ENCODE results near the gene LDB1.

The LDB1 gene

GRCh38 chr10:102120142-102120990 lies at the start of gene LDB1:
LDB1 (minus strand) TSS chr10:102120368; CDS start chr10:102120110, 258 bp downstream.
- peak; percentile 87 to 89 for DNase-seq
- TF ChIP-seq GATA1 (IDR thresholded peaks at IDR 0.05; ENCODE audit: low read depth, low read length) (no peak), POLR2A (IDR thresholded peaks at IDR 0.05; ENCODE audit: low read length) (peak; percentile 75)

- DNase-seq: no peak
- TF ChIP-seq POLR2A (IDR thresholded peaks at IDR 0.05; ENCODE audit: low read length) (no peak), GATA1 (IDR thresholded peaks at IDR 0.05; ENCODE audit: low read depth, low read length) (no peak)
Observed at GRCh38 chr10:102167861-102168260, 47.7 kb upstream of the LDB1 start.

- TF ChIP-seq GATA1 (IDR thresholded peaks at IDR 0.05; ENCODE audit: low read depth, low read length) (no peak), POLR2A (IDR thresholded peaks at IDR 0.05; ENCODE audit: low read length) (no peak)
- DNase-seq: peak in 1 of 2 experiments; percentile 10
Observed at GRCh38 chr10:102163342-102163989, 43.3 kb upstream of the LDB1 start.

- no peak for TF ChIP-seq POLR2A (IDR thresholded peaks at IDR 0.05; ENCODE audit: low read length)
- TF ChIP-seq GATA1 (IDR thresholded peaks at IDR 0.05; ENCODE audit: low read depth, low read length): no peak
- DNase-seq: no peak
Observed at GRCh38 chr10:102159831-102160230, 39.7 kb upstream of the LDB1 start.

- TF ChIP-seq GATA1 (IDR thresholded peaks at IDR 0.05; ENCODE audit: low read depth, low read length) (no peak), POLR2A (IDR thresholded peaks at IDR 0.05; ENCODE audit: low read length) (no peak)
Observed at GRCh38 chr10:102159051-102159597, 39.0 kb upstream of the LDB1 start.

GRCh38 chr10:102157224-102157623 lies 37.1 kb upstream of the LDB1 start:
- no peak for TF ChIP-seq GATA1 (IDR thresholded peaks at IDR 0.05; ENCODE audit: low read depth, low read length)
- no peak for TF ChIP-seq POLR2A (IDR thresholded peaks at IDR 0.05; ENCODE audit: low read length)

More at GRCh38 chr10:102159051-102159597, 39.0 kb upstream of the LDB1 start:
- no peak for DNase-seq

GRCh38 chr10:102154466-102155116 lies 34.4 kb upstream of the LDB1 start:
- DNase-seq: no peak
- TF ChIP-seq POLR2A (IDR thresholded peaks at IDR 0.05; ENCODE audit: low read length) (no peak), GATA1 (IDR thresholded peaks at IDR 0.05; ENCODE audit: low read depth, low read length) (no peak)

More at GRCh38 chr10:102157224-102157623, 37.1 kb upstream of the LDB1 start:
- DNase-seq: no peak

GRCh38 chr10:102153093-102153620 lies 33.0 kb upstream of the LDB1 start:
- TF ChIP-seq POLR2A (IDR thresholded peaks at IDR 0.05; ENCODE audit: low read length): no peak
- TF ChIP-seq GATA1 (IDR thresholded peaks at IDR 0.05; ENCODE audit: low read depth, low read length): no peak
- peak in 1 of 2 experiments; percentile 49 for DNase-seq

GRCh38 chr10:102152545-102152890 lies 32.4 kb upstream of the LDB1 start:
- peak; percentile 72 to 77 for DNase-seq
- peak; percentile 43 for TF ChIP-seq POLR2A (IDR thresholded peaks at IDR 0.05; ENCODE audit: low read length)
- no peak for TF ChIP-seq GATA1 (IDR thresholded peaks at IDR 0.05; ENCODE audit: low read depth, low read length)

- peak; percentile 98 to 99 for DNase-seq
Observed at GRCh38 chr10:102151774-102152544, 31.8 kb upstream of the LDB1 start, which contains the start of gene NOLC1. NOLC1 (plus strand) TSS chr10:102152389; CDS start chr10:102152411, 22 bp downstream.

GRCh38 chr10:102150970-102151773 lies 31.0 kb upstream of the LDB1 start:
- DNase-seq: peak; percentile 44 to 51
- no peak for TF ChIP-seq POLR2A (IDR thresholded peaks at IDR 0.05; ENCODE audit: low read length)
- no peak for TF ChIP-seq GATA1 (IDR thresholded peaks at IDR 0.05; ENCODE audit: low read depth, low read length)

More at GRCh38 chr10:102151774-102152544, 31.8 kb upstream of the LDB1 start, which contains the start of gene NOLC1:
- TF ChIP-seq POLR2A (IDR thresholded peaks at IDR 0.05; ENCODE audit: low read length): peak; percentile 92
- no peak for TF ChIP-seq GATA1 (IDR thresholded peaks at IDR 0.05; ENCODE audit: low read depth, low read length)

GRCh38 chr10:102148275-102148674 lies 28.1 kb upstream of the LDB1 start:
- no peak for DNase-seq
- TF ChIP-seq GATA1 (IDR thresholded peaks at IDR 0.05; ENCODE audit: low read depth, low read length) (no peak), POLR2A (IDR thresholded peaks at IDR 0.05; ENCODE audit: low read length) (no peak)
